ELF-1 (cell line): Measurements from ENCODE around the gene SPAG8.

ENCODE experiments used
- DNase-seq: peaks from one replicate; pipeline ENCODE4 v3.0.0-alpha.2; 2016; ENCODE audit warnings: low read depth, low spot score

SPAG8 gene

GRCh38 chr9:35774907-35775635 is 37.0 kb downstream of the SPAG8 start:
- peak; percentile 8 for DNase-seq

- DNase-seq, result no peak
Observed at GRCh38 chr9:35771943-35772342, 40.1 kb downstream of the SPAG8 start.

DNA sequence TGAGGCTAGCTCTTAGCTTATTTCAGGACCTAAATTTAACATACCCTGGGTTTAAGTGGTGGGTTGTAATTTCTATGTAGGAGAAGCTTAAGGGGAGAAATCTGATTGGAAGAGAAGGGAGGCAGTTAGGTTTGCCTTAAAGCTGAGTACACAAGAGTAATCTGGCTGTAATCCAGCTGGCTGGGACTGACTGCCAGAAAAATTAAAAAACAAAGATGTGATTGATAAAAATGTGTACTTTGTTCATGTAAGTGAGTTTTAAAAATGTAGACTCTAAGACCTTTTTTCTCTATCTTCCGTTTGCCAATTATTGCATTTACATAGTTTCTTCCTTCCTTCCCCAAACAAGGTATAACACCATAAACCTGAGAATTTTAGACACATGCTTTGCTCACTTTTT is 40.5 kb downstream of the SPAG8 start:
- DNase-seq, result no peak

- no peak for DNase-seq
Observed at GRCh38 chr9:35771075-35771433, 41.0 kb downstream of the SPAG8 start.

DNA sequence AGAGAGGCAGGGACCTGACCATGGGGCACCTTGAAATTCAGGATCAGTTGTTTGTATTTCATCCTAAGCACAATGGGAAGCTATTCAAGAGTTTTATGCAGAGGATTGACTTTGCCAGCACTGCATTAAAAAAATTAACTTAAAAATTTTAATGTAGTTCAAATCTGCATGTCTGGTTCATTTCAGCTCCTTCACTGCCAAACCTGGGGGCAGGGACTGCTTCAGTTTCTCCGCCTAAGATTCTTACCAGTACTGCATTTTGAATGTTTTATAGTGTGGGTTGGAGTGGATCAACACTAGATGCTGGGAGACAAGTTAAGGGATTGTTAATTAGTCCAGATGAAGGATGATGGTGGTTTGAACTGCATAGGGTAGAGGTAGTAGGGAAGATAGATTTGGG is 42.3 kb downstream of the SPAG8 start:
- no peak for DNase-seq

DNA sequence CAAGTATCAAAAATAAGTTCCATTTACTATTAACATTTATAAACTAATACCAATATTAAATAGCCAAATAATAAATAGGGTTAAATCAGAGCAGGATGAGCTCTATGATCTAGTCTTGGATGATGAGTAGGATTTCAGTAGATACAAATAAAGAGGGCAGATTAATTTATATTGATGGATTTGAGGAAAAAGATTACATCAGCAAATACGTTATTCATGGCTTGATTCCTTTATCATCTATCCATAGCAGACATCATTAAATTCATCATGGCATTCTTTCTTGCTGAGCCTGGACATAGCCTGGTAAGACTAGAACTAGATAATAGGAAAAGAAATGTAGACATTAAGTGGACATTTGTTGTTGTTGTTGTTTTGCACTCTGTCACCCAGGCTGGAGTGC is 44.6 kb downstream of the SPAG8 start:
- DNase-seq, result no peak

- no peak for DNase-seq
Observed at GRCh38 chr9:35766997-35767396, 45.1 kb downstream of the SPAG8 start.

GRCh38 chr9:35763803-35764202 is 48.3 kb downstream of the SPAG8 start:
- DNase-seq, result no peak

DNA sequence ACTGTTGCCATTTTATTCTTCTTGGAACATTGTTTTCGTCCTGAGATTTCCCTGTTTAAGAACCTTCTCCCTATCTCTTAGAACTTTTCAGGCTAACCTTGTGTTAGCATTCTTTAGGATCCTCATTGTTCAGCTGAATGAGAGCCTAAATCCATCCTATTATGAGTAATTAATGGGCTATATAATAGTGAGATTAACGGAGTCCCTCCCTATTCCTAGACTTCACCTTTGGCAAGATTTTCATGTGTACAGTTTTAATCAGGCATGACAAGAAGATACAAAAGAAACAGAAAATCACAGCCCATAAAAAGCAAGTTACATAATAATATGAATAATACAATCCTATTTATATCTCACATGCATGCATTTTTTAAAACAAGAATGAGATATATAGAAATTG is 48.9 kb downstream of the SPAG8 start:
- no peak for DNase-seq

DNA sequence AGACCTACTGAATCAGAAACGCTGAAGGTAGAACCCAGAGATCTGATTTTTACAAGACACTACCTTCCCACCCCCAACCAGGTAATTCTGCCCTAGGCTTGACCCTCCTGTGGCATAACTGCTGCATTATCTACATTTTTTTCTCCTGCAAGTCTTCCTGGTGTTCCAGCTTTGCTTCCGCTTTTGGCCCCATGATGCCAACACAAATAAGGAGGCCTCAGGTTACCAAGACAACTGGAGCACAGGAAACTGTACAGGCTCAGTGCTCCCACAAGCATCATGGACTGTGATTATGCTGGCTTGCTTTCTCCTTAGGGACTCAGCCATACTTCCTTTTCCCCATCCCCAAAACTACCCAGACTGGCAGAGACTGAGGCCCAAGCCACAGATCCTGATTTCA is 51.4 kb downstream of the SPAG8 start:
- DNase-seq, result no peak

DNA sequence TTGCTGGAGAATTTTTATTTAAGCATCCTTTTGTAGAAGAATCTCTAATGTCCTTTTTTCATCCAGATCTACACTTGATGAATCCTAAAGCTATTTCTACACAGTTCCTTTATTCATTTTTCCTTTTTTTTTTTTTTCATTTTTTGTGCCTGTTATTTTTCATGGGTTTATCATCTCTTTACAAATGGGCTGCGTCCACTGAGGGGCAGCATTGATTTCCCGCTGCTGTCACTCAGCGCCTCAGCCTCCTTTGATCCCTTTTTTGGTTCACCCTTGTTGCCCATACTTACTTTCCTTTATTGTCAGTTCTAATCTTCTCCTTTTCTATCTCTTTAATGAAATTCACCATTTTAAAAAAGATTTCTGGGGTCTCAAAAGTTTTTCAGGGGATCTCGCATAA is 52.3 kb downstream of the SPAG8 start:
- DNase-seq, result no peak
